ENCODE results near the gene OPRD1.

OPRD1 gene

GRCh38 chr1:28915031-28915895 is 103.3 kb downstream of the OPRD1 start:
- TF ChIP-seq CTCF (conservative IDR thresholded peaks at IDR 0.05; ENCODE audit: control insufficient read depth, insufficient read depth, low read depth, low read length): no peak
- peak overlapping the region; percentile 52 for H3K4me3 ChIP-seq (ENCODE audit: control insufficient read depth, low read depth, low read length)
- DNase-seq (ENCODE audit: low read depth): no peak

GRCh38 chr1:28917757-28918118 is 105.8 kb downstream of the OPRD1 start:
- TF ChIP-seq CTCF (conservative IDR thresholded peaks at IDR 0.05; ENCODE audit: control insufficient read depth, insufficient read depth, low read depth, low read length): no peak
- no peak for DNase-seq (ENCODE audit: low read depth)
- H3K4me3 ChIP-seq (ENCODE audit: control insufficient read depth, low read depth, low read length): no peak overlapping the region

Measured in fibroblast of mammary gland (primary cell).